Neural crest cell (in vitro differentiated cells): ENCODE measurements around the gene PRLR. TPM values are rescaled to one million over a fixed set of nuclear protein-coding genes. Genes with fewer than 3 reads are reported as not detected.

Experiments used
- DNase-seq: peaks from one replicate; pipeline ENCODE4 v3.0.0; 2021; ENCODE audit warnings: low read depth, mixed read lengths, low spot score
- H3K27ac Mint-ChIP-seq: one replicate; pipeline ENCODE4 v1.8.0; 2021; ENCODE audit warnings: mild to moderate bottlenecking, mixed read lengths; ENCODE audit not compliant: unreplicated experiment
- H3K27me3 Mint-ChIP-seq: 2 replicates; pipeline ENCODE4 v1.8.0; 2021; ENCODE audit warnings: low read depth, mild to moderate bottlenecking, mixed read lengths
- H3K36me3 Mint-ChIP-seq: 2 replicates; pipeline ENCODE4 v1.8.0; 2021; ENCODE audit warnings: low read depth, mild to moderate bottlenecking, mixed read lengths
- H3K4me1 Mint-ChIP-seq: 2 replicates; pipeline ENCODE4 v1.8.0; 2021; ENCODE audit warnings: mixed read lengths
- H3K4me3 Mint-ChIP-seq: one replicate; pipeline ENCODE4 v1.8.0; 2021; ENCODE audit warnings: mild to moderate bottlenecking, mixed read lengths
- H3K9me3 Mint-ChIP-seq: 2 replicates; pipeline ENCODE4 v1.8.0; 2021; ENCODE audit warnings: mixed read lengths
- total RNA-seq: library from RNA; stranded (reverse); gene quantifications from 2 replicates; pipeline ENCODE4 v1.2.1, GENCODE V29; 2021
- TF ChIP-seq, protein P1 (sequence below): fragments of 200-600 bp; sonication (generic); conservative IDR thresholded peaks from 2 replicates; pipeline ENCODE4 v1.5.0; 2021; ENCODE audit warnings: antibody characterized with exemption, mild to moderate bottlenecking

Gene PRLR
- total RNA-seq, 1 donor from 2014 or later: 0.58 TPM

DNA sequence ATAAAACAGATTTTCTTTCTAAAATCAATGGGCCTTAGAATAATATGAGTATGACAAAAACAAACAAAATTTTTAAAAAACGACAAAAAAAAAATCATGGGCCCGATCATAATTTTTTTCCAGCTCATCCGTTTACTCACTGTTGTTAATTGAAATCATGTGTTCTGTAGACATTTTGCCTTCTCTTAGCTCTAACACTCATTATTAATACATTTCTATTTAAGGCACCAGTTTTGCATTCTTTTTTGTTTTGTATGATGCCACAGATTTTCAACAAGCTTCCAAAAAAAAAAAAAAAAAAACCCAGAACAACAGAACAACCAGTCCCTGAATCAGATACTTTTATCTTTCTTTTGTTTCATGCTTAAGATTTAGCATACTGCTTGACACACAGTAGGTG is 86.4 kb downstream of the PRLR start:
- Mint-ChIP-seq H3K9me3 (no peaks in the 10 kb centered on the region), H3K27me3 (peaks cover 10% of the 10 kb centered on the region), H3K4me1 (no peaks in the 10 kb centered on the region), H3K36me3 (no peaks in the 10 kb centered on the region), H3K27ac (no peak overlapping the region), H3K4me3 (no peak overlapping the region)
- DNase-seq: no peak
- TF ChIP-seq, protein P1, sequence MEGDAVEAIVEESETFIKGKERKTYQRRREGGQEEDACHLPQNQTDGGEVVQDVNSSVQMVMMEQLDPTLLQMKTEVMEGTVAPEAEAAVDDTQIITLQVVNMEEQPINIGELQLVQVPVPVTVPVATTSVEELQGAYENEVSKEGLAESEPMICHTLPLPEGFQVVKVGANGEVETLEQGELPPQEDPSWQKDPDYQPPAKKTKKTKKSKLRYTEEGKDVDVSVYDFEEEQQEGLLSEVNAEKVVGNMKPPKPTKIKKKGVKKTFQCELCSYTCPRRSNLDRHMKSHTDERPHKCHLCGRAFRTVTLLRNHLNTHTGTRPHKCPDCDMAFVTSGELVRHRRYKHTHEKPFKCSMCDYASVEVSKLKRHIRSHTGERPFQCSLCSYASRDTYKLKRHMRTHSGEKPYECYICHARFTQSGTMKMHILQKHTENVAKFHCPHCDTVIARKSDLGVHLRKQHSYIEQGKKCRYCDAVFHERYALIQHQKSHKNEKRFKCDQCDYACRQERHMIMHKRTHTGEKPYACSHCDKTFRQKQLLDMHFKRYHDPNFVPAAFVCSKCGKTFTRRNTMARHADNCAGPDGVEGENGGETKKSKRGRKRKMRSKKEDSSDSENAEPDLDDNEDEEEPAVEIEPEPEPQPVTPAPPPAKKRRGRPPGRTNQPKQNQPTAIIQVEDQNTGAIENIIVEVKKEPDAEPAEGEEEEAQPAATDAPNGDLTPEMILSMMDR: no peak

DNA sequence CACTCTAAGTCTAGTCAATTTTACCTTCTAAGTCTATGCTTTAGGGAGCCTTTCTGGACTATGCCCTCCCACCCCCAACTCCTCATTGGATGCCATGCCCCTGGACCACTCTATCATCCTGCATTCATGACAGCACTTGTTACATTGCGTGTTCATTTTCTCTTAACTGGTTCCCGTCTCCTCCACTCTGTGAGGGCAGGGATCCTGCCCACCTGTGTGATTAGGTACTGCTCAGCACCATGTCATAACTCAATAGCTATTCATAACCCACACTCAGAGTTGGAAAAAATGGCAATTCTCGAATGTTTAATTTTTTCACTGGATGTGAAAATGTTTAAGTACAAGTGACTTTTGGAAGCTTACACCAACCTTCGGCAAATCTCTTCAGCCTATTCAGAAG is 88.5 kb downstream of the PRLR start:
- DNase-seq: no peak
- TF ChIP-seq, protein P1: no peak
- Mint-ChIP-seq H3K9me3 (no peaks in the 10 kb centered on the region), H3K27ac (no peak overlapping the region), H3K36me3 (no peaks in the 10 kb centered on the region), H3K4me1 (no peaks in the 10 kb centered on the region), H3K4me3 (no peak overlapping the region), H3K27me3 (peaks cover 10% of the 10 kb centered on the region)

DNA sequence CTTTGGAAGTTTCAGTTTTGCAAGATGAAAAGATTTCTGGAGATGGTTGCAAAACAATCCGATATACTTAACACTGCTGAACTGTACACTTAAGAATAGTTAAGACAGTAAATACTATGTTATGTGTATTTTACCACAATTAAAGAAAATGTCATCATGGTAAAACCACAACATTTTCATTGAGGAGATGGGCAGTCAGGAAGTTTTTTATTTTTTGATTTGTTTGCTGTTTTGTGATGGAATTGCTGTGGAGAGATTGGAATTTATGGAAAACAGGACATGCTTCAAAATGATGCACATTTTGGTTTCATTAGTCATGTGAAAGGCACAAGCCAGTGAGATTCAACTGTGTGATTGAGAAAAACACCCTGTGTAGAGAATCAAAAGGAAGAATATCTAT is 92.1 kb downstream of the PRLR start:
- H3K4me3 Mint-ChIP-seq: no peak overlapping the region
- H3K9me3 Mint-ChIP-seq: no peaks in the 10 kb centered on the region
- H3K4me1 Mint-ChIP-seq: no peaks in the 10 kb centered on the region
- DNase-seq: no peak
- H3K27me3 Mint-ChIP-seq: peaks cover 10% of the 10 kb centered on the region
- H3K27ac Mint-ChIP-seq: no peak overlapping the region
- no peaks in the 10 kb centered on the region for H3K36me3 Mint-ChIP-seq
- TF ChIP-seq, protein P1: no peak

DNA sequence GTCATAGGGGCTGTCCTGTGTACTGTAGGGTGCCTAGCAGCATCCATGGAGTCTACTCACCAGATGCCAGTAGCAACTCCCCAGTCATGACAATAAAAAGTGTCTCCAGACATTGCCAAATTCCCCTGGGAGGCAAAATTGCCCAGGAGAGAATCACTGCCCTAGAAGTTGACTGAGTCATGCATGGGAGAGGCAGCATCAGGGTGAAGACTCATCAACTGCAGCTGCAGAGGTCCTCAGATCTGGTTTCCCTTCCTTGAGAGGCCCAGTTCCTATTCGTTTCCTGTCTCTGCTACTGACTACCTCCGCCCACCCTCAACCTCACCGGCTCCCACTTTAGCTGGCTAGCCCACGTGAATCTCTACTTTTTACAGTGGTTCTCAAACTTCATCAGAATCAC is 93.9 kb downstream of the PRLR start:
- no peaks in the 10 kb centered on the region for H3K9me3 Mint-ChIP-seq
- TF ChIP-seq, protein P1: no peak
- no peaks in the 10 kb centered on the region for H3K36me3 Mint-ChIP-seq
- no peak overlapping the region for H3K4me3 Mint-ChIP-seq
- peaks cover 3% of the 10 kb centered on the region for H3K27me3 Mint-ChIP-seq
- no peak for DNase-seq
- no peak overlapping the region for H3K27ac Mint-ChIP-seq
- H3K4me1 Mint-ChIP-seq: no peaks in the 10 kb centered on the region

DNA sequence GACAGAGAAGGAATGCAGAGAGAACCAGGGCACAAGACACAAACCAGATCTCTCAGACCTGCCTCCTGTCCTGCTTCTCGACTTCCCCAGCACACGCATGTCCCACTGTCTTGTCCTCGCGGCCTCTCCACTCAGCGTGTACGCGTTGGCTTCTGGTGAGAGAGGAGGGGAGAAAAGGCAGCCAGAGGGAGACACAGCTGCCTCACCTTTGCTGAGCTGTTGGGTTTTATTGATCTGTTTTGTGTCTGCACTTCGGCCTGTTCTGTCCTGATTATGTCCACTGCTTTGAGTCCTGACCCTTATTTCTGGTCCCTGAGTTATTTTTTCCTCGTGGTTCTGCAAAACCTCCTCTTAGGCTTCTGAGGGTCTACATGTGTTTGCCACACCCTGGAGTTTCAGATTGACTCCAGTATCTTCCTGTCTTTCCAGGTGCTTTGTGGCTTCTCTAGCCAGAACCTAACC is 95.0 kb downstream of the PRLR start:
- H3K4me1 Mint-ChIP-seq: no peaks in the 10 kb centered on the region
- no peak overlapping the region for H3K27ac Mint-ChIP-seq
- TF ChIP-seq, protein P1: no peak
- H3K27me3 Mint-ChIP-seq: no peaks in the 10 kb centered on the region
- no peaks in the 10 kb centered on the region for H3K9me3 Mint-ChIP-seq
- H3K4me3 Mint-ChIP-seq: no peak overlapping the region
- DNase-seq: no peak
- no peaks in the 10 kb centered on the region for H3K36me3 Mint-ChIP-seq
